Measurements from ENCODE around the gene FBXL22. TPM values are rescaled to one million over a fixed set of nuclear protein-coding genes. Genes with fewer than 3 reads are reported as not detected.

FBXL22 gene
- total and polyA plus RNA-seq, 2 donors from 2014 or later = 1.2 to 4.7 TPM

GRCh38 chr15:63556736-63557135 is 40.5 kb upstream of the FBXL22 start:
- intact Hi-C loops (cut with DNase I) = no loop called here
- H3K27me3 ChIP-seq (ENCODE audit: control insufficient read depth, insufficient read depth, low read length) = no peaks in the 10 kb centered on the region
- peaks cover 0 to 15% (median 0%) of the 10 kb centered on the region in 3 donors for H3K4me1 ChIP-seq (ENCODE audit: control insufficient read depth in 2 of 3, insufficient read depth in 2 of 3, low read depth in 1 of 3, low read length in 3 of 3)
- no peak for DNase-seq
- no peak overlapping the region for H3K27ac ChIP-seq (ENCODE audit: low read depth in 2 of 2, low read length in 2 of 2)
- TF ChIP-seq, protein P1, sequence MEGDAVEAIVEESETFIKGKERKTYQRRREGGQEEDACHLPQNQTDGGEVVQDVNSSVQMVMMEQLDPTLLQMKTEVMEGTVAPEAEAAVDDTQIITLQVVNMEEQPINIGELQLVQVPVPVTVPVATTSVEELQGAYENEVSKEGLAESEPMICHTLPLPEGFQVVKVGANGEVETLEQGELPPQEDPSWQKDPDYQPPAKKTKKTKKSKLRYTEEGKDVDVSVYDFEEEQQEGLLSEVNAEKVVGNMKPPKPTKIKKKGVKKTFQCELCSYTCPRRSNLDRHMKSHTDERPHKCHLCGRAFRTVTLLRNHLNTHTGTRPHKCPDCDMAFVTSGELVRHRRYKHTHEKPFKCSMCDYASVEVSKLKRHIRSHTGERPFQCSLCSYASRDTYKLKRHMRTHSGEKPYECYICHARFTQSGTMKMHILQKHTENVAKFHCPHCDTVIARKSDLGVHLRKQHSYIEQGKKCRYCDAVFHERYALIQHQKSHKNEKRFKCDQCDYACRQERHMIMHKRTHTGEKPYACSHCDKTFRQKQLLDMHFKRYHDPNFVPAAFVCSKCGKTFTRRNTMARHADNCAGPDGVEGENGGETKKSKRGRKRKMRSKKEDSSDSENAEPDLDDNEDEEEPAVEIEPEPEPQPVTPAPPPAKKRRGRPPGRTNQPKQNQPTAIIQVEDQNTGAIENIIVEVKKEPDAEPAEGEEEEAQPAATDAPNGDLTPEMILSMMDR (IDR thresholded peaks at IDR 0.05; ENCODE audit: borderline replicate concordance, extremely low read depth, insufficient read depth) = no peak
- no peak overlapping the region for H3K4me3 ChIP-seq (ENCODE audit: low read length in 3 of 3)
- H3K9me3 ChIP-seq (ENCODE audit: control insufficient read depth in 2 of 3, insufficient read depth in 1 of 3, low read length in 3 of 3) = no peaks in the 10 kb centered on the region
- H3K36me3 ChIP-seq (ENCODE audit: control insufficient read depth in 2 of 3, insufficient read depth in 3 of 3, low read length in 3 of 3) = peaks cover 4 to 25% (median 4%) of the 10 kb centered on the region in 3 donors
- FAIRE-seq = no peak
- no peak overlapping the region for H3K9ac ChIP-seq (ENCODE audit: low read length in 3 of 3)

DNA sequence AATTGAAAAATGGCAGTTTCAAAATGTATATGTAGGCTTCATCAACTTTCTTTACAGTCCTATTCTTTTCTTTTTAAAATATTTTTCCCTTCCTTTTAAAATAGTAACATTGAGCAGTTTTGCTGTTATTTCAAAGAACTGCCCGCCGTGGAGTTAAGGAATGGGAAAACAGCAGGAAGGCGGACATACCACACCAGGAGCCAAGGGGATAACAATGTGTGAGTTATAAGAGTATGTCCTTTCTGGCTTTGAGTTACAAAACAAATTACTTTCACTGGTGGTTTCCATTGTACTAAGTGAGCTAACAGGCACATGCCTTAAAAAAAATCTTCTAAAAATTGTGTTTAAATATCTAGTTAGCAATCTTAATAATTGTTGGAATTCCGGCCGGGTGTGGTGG is 37.4 kb upstream of the FBXL22 start:
- Histone ChIP-seq H3K27ac (ENCODE audit: low read depth in 2 of 2, low read length in 2 of 2) (no peak overlapping the region), H3K9ac (ENCODE audit: low read length in 3 of 3) (no peak overlapping the region), H3K4me1 (ENCODE audit: control insufficient read depth in 2 of 3, insufficient read depth in 2 of 3, low read depth in 1 of 3, low read length in 3 of 3) (peaks cover 0 to 3% (median 0%) of the 10 kb centered on the region in 3 donors), H3K9me3 (ENCODE audit: control insufficient read depth in 2 of 3, insufficient read depth in 1 of 3, low read length in 3 of 3) (no peaks in the 10 kb centered on the region), H3K4me3 (ENCODE audit: low read length in 3 of 3) (no peak overlapping the region), H3K36me3 (ENCODE audit: control insufficient read depth in 2 of 3, insufficient read depth in 3 of 3, low read length in 3 of 3) (peaks cover 5 to 32% (median 8%) of the 10 kb centered on the region in 3 donors), H3K27me3 (ENCODE audit: control insufficient read depth, insufficient read depth, low read length) (no peaks in the 10 kb centered on the region)
- TF ChIP-seq, protein P1 (IDR thresholded peaks at IDR 0.05; ENCODE audit: borderline replicate concordance, extremely low read depth, insufficient read depth) = no peak
- FAIRE-seq (no peak), DNase-seq (no peak)
- intact Hi-C loops (cut with DNase I) = no loop called here

DNA sequence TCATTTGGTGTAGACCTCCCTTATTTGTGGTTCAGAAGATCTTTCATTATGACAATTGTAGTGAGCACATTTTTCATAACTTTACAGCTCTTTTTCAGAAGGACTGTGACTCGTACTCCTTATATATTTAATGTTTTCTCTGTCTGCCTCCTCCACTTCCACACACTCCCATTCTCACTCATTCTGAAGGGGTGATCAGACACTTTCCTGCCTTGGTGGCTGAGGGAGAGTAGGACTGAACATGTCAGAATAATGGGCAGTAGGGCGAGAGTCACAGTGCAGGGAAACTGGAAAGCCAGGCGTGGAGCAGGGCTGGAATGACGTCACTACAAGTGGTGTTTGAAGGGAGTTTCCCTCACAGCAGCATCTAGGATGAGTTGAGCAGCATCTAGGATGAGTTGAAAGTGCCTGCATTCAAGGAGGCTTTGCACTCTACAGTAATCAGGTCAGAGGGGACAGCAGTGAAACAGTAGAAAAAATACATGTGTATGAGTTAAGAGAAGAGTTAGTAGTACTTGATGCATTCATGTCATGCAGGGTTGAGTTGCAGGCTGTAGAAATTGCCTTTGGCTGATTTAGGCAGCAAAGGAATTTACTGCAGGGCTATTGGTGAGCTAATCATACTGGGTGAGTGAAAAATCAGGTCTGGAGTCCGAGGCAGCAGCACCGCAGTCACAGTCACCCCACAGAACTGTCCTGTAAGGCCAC is 36.3 kb upstream of the FBXL22 start:
- Histone ChIP-seq H3K27ac (ENCODE audit: low read depth in 2 of 2, low read length in 2 of 2) (no peak overlapping the region), H3K36me3 (ENCODE audit: control insufficient read depth in 2 of 3, insufficient read depth in 3 of 3, low read length in 3 of 3) (peaks cover 5 to 35% (median 11%) of the 10 kb centered on the region in 3 donors), H3K4me3 (ENCODE audit: low read length in 3 of 3) (no peak overlapping the region), H3K9me3 (ENCODE audit: control insufficient read depth in 2 of 3, insufficient read depth in 1 of 3, low read length in 3 of 3) (no peaks in the 10 kb centered on the region), H3K9ac (ENCODE audit: low read length in 3 of 3) (no peak overlapping the region), H3K27me3 (ENCODE audit: control insufficient read depth, insufficient read depth, low read length) (no peaks in the 10 kb centered on the region), H3K4me1 (ENCODE audit: control insufficient read depth in 2 of 3, insufficient read depth in 2 of 3, low read depth in 1 of 3, low read length in 3 of 3) (peaks cover 0 to 3% (median 0%) of the 10 kb centered on the region in 3 donors)
- TF ChIP-seq, protein P1 (IDR thresholded peaks at IDR 0.05; ENCODE audit: borderline replicate concordance, extremely low read depth, insufficient read depth) = no peak
- no peak for FAIRE-seq
- DNase-seq = no peak
- intact Hi-C loops (cut with DNase I) = no loop called here
